Liver (tissue), 3 donors: ENCODE results near the gene UBTD1.

Source experiments
- ATF3 ChIP-seq: IDR thresholded peaks from 2 replicates; pipeline ENCODE4 v1.6.1; 2016; ENCODE audit warnings: antibody characterized with exemption
- CTCF ChIP-seq: fragments of 150-350 bp; IDR thresholded peaks from 2 replicates; pipeline ENCODE4 v1.5.1; 2017; ENCODE audit warnings: improper control_type of control experiment, low read depth, low read length; ENCODE audit not compliant: missing input control
- GABPA ChIP-seq, 2 donors: IDR thresholded peaks in 1 of 2; conservative IDR thresholded peaks in 1 of 2; 2 replicates each; pipeline ENCODE4 v1.6.1; 2016; ENCODE audit warnings: antibody characterized with exemption in 2 of 2, mild to moderate bottlenecking in 1 of 2, moderate library complexity in 1 of 2
- HNF4A ChIP-seq, 2 donors: conservative IDR thresholded peaks; 2 replicates each; pipeline ENCODE4 v1.6.1; 2016; ENCODE audit warnings: antibody characterized with exemption in 2 of 2, mild to moderate bottlenecking in 2 of 2
- JUND ChIP-seq, 2 donors: IDR thresholded peaks; 2 replicates each; pipeline ENCODE4 v1.6.1; 2016; ENCODE audit warnings: antibody characterized with exemption in 2 of 2
- MAX ChIP-seq: IDR thresholded peaks from 2 replicates; pipeline ENCODE4 v1.6.1; 2016; ENCODE audit warnings: antibody characterized with exemption
- RAD21 ChIP-seq, 2 donors: IDR thresholded peaks; 2 replicates each; pipeline ENCODE4 v1.6.1; 2016; ENCODE audit warnings: antibody characterized with exemption in 2 of 2, mild to moderate bottlenecking in 2 of 2
- REST ChIP-seq: IDR thresholded peaks from 2 replicates; pipeline ENCODE4 v1.6.1; 2016; ENCODE audit warnings: antibody characterized with exemption, mild to moderate bottlenecking
- RXRA ChIP-seq, 2 donors: IDR thresholded peaks; 2 replicates each; pipeline ENCODE4 v1.6.1; 2017 to 2018; ENCODE audit warnings: antibody characterized with exemption in 2 of 2, mild to moderate bottlenecking in 1 of 2
- TAF1 ChIP-seq: conservative IDR thresholded peaks from 2 replicates; pipeline ENCODE4 v1.6.1; 2016; ENCODE audit warnings: antibody characterized with exemption, mild to moderate bottlenecking
- YY1 ChIP-seq: IDR thresholded peaks from 2 replicates; pipeline ENCODE4 v1.6.1; 2016; ENCODE audit warnings: antibody characterized with exemption, mild to moderate bottlenecking
- donor health status: healthy.
- donor health status: healthy.

GRCh38 chr10:97474918-97475317 is 23.8 kb upstream of the UBTD1 start:
- TF ChIP-seq RXRA (IDR thresholded peaks at IDR 0.05) (no peak), RAD21 (IDR thresholded peaks at IDR 0.05) (no peak), CTCF (no peak), TAF1 (no peak), JUND (IDR thresholded peaks at IDR 0.05) (no peak), GABPA (IDR thresholded peaks at IDR 0.05 in 1 of 2, conservative IDR thresholded peaks at IDR 0.05 in 1 of 2) (no peak), MAX (no peak), YY1 (no peak), REST (no peak), ATF3 (no peak), HNF4A (conservative IDR thresholded peaks at IDR 0.05) (no peak)
